NCI-H187 treated with DMSO at 0.1 percent for 48 hours (cell line): ENCODE measurements around the gene JAK3.
"Not testable (repeated sequence)": the region's sequence is repeated elsewhere in the genome, so short reads cannot be mapped to it uniquely, and the experiment has no call there.

Source experiments
- DNase-seq: peaks from one replicate; lab custom pipeline; 2025; lab: John Stamatoyannopoulos, UW

The JAK3 gene

GRCh38 chr19:17803264-17803896 is 44.4 kb downstream of the JAK3 start:
- DNase-seq, result no peak

- no peak for DNase-seq
These were observed 45.5 kb downstream of the JAK3 start for GRCh38 chr19:17802137-17802858.

DNA sequence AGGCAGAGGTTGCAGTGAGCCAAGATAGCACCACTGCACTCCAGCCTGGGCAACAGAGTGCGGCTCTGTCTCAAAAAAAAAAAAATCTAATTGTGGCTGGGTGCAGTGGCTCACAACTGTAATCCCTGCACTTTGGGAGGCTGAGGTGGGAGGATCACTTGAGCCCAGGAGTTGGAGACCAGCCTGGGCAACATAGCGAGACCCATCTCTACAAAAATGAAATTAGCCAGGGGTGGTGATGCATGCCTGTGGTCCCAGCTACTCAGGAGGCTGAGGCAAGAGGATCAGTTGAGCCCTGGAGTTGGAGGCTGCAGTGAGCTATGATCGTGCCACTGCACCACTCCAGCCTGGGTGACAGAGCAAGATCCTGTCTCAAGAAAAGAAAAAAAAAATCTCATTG is 49.2 kb downstream of the JAK3 start:
- DNase-seq, result not testable (repeated sequence)

DNA sequence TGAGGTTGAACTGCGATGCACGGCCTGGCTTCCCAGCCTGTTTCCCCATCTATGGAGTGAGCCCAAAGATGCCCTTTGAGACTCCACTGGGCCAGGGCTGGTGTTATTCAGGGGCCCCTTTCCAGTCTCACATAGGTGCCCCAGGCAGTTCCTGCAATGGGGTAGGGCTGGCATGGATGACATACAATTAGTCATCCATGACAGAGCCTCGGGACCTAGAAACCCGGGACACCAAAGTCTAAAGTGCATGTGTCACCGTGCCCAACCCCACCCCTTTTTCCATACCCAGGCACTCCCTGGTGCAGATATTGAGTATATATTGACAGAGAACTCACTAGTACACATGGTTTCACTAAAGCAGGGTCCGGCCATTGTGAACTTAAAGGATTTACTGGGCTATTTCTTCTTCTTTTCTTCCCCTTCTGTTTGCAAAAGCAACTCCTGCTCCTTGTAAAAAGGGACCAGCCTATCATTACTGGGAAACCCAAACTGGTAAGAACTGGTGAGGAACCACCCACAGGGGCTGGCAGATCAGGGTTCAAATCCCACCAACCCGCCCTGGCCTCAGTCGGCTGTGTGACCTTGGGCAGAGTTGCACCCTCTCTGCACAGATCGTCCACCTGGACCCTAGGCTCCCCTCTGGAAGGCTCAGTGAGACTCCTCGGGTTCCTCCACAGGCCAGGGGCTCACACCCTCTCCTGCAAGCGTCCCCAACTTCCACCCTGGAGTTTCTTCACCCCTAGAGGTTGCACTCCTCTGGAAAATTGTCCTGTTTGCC is 50.2 kb downstream of the JAK3 start:
- no peak for DNase-seq

DNA sequence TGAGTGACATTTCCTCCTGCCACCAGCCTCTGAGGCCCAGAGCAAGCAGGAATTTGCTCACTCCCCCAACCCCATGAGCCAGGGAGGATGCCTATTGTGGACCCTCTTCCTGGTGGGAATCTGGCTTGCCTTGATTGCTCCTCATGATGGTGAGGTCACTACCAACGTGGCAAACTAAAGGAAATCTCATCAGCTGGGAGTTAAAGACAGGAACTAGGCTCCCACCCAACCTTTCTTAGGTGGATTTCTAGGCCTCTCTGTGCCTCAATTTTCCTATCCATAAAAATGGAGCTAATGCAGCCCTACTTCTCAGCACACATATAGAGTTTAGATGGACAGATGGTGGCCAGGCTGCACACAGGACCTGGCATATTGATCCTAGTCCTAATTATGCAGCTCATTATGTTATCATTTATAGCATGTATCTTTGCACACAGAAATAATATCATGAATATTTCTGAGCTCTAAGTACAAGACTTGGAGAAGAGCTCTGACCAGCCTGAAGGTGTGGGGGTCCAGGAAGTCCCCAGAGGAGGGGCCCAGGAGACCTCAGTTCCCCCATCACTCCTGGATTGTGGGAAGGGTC is 50.9 kb downstream of the JAK3 start:
- no peak for DNase-seq

DNA sequence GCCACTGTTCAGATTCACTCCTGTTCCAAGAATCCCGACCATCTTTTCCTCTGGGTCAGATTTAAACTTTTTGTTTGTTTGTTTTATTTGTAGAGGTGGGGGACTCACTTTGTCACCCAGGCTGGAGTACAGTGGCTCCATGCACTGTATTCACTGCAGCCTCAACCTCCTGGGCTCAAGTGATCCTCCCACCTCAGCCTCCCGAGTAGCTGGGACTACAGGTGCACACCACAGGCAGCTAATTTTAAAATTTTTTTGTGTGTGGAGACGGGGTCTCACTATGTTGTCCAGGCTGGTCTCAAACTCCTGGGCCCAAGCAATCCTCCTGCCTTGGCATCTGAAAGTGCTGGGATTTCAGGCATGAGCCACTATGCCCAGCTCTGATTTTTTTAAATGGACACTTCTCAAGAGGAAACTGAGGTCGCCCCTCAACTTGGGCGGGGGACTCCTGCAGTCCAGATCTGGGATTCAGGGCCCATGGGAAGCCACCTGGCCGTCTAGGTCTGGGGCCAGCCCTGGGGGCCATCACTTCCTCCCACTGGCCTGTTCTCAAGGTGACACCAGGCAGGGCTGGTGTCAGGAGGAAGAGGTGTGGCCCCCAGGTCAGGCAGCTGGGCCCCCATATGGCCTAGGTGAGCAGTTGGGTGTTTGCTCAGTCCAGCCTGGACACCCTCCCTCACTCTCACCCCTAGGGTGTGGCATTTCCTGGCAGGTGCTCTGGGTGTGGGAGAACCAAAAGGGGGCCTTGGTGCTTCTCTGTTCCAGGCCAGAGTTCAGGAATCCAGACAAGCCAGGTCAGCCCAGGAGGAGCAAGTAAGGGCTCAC is 51.6 kb downstream of the JAK3 start:
- DNase-seq, result no peak

DNA sequence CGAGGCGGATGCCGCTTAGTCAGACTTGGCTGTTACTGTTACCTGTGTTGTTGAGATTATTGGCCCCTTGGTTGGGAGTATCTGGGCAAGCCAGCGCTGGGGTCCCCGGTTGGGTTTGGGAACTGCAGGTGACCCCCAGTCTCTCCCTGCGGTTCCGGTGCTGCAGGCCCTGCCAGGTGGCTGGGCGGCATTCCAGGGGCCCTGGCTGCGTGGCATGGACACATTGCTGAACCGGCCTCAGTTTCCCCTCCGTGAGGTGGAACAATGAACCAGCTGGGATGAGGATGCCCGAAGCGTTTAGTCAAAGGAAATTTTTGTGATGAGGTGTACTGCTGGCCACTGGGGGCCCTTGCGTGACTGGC is 52.3 kb downstream of the JAK3 start:
- DNase-seq, result no peak

DNA sequence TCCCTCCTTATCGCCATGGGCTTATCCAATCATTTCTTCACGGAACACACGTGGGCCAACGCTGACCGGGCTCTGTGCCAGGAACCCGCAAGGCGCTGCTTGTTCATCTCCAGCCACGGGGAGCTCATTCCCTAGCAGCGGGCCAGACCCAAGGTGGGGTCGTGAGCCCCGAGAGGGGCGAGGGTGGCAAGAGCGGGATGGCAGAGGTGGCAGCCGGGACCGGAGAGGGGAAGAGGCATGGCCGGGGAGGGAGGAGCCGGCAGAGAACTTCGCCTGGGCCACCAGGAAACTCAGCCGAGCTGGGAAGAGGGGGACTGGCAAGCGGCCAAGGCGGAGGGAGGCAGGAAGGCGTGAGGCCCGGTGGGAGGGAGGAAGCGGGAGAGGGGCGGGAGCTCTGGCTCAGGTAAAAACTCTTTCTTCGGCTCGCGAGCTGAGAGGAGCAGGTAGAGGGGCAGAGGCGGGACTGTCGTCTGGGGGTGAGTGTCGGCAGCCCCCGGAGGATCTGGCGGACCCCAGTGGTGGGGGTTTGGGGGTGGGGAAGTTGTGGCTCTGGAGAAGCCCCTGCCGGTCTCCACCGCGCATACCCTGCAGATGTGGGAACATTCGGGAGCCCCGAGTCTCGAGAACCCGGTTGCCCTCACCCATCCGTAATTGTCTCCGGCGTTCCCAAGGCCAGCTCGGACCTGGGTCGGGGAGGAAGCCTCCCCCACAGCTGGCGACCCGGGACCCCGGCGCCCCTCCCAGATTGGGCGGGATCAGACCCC is 52.9 kb downstream of the JAK3 start, which contains the start of gene B3GNT3:
B3GNT3 (plus strand) TSS at position 408 of the 764 bp plus-strand sequence. CDS start 12,670 bp downstream, outside the sequence.
- no peak for DNase-seq

DNA sequence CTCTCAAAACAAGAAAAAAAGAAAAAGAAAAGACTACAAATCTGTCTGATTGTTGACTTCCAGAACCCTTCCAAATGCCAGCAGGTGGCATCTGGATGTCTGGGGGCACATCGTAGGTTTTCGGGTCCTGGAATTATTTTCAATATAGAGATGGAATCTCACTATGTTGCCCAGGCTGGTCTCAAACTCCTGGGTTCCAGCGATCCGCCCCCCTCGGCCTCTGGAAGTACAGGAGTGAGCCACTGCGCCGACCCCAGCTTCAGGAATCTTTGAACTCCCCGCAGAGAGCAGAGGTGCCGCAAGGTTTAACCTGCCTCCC is 53.4 kb downstream of the JAK3 start:
- DNase-seq, result no peak

DNA sequence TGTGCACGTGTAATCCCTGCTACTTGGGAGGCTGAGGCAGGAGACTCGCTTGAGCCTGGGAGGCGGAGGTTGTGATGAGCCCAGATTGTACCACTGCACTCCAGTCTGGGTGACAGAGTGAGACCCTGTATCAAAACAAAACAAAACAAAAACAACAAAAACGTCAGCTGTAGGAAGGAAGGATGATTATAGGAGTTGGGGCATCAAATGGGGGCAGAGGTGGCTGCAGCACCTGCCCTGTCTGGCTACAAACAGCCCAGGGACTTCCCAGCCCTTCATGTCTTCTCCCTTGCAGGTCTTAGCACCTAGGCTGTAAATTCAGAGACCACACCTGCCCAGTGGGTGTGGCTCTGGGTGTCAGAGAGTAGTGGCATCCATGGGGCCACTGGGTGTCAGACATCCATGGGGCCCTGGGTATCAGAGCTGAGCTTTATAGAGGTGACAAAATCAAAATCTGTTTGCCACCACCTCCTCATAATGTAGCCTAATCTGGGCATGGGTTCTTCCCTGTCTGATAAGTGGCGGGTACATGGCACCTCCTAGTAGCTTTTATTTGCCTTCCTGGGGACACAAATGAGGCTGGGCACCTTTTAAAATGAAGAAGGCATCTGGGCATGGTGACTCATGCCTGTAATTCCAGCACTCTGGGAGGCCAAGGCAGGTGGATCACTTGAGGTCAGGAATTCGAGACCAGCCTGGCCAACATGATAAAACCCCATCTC is 57.6 kb downstream of the JAK3 start:
- no peak for DNase-seq

DNA sequence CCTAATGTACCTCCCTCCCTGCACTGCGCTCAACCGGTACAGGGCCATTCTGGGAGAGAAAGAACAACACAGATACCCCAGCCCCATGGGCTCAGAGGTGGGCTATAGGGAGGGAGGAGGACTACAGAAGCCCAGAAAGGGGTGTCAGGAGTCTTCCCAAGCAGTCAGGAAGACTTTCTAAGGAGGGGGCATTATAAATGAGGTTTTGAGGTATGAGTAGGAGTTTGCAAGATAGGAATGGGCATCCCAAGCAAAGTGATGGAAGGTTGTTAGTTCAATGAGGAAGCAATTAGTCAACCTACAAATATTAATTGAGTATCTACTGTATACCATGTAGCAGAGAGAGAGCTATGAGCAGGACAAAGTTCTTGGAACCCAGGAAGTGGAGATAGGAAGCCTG is 59.1 kb downstream of the JAK3 start:
- no peak for DNase-seq

DNA sequence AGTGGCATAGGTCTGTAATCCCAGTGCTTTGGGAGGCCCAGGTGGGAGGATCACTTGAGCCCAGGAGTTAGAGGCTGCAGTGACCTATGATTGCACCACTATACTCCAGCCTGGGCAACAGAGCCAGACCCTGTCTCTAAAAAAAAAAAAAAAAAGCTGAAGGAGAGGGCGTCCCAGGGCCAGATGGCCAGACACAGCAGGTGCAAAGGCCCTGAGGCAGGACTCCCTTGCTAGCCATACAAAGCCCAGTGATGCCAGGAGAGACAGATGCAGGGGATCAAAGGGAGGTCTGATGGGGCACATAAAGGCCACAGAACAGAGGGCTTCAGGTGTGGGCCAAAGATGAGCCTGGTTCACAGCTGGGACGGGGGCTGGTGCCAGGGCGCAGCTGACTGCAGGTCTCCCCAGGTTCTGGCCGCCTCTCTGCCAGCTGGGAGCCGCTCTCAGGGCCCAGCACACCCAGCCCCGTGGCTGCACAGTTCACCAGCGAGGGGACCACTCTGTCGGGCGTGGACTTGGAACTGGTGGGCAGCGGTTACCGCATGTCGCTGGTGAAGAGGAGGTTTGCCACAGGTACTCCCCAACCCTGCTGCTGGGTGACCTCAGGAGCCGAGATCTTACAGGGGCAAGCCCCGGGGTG is 60.4 kb downstream of the JAK3 start:
- DNase-seq, result no peak

- DNase-seq, result no peak
These were observed 63.4 kb downstream of the JAK3 start for GRCh38 chr19:17784201-17785008.

DNA sequence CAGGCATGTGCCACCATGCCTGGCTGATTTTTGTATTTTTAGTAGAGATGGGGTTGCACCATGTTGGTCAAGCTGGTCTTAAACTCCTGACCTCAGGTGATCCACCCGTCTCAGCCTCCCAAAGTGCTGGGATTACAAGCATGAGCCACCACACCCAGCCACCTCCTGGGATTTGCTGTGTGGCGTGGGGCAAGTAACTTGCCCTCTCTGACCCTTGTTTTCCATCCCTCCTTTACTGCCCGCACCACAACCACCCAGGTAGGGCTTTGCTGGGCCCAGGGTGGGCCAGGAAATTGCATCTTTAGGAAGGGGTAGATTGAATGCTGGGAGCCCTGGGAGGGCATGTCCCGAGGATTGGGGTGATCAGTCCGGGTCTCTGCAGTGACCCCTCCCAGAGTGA is 64.1 kb downstream of the JAK3 start:
- DNase-seq, result not testable (repeated sequence)

GRCh38 chr19:17780781-17781180 is 67.0 kb downstream of the JAK3 start:
- DNase-seq, result no peak

DNA sequence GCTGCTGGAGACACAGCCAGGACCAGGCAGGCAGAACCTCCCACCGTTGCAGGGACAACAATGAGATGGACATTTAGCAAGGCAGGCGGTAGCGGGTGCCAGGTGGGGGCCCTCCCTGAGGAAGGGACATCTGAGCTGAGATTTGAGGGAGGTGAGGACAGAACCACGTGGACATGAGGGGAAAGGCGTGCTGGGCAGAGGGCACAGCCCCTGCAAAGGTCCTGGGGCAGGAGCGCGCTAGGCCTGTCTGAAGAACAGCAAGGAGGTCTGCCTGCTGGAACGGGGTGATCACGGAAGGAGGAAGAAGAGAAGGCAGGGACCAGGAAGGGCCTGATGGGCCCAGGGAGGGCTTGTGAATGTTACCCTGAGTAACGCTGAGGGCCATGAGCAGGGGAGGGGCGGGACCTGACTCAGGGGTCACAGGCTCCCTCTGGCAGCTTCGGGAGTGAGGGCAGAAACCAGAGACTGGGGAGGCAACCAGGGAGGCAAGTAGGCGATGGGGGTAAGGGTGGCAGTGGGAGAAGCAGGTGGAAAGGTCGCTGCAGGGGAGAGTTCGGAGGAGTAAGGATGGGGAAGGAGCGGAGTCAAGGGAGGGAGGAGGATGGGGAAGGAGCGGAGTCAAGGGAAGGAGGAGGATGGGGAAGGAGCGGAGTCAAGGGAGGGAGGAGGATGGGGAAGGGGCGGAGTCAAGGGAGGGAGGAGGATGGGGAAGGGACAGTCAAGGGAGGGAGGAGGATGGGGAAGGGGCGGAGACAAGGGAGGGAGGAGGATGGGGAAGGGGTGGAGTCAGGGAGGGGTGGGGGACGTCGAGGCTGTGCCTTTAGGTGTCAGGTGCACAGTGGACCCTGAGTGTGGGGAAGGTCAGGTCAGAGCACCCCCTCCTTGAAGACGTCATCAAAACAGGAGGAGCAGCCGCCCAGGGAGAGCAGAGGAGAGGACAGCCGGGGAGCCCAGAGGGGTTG is 68.5 kb downstream of the JAK3 start:
- DNase-seq, result no peak

- no peak for DNase-seq
These were observed 69.4 kb downstream of the JAK3 start for GRCh38 chr19:17778251-17778967.
